K562 (cell line): ENCODE measurements around the gene CENPA. TPM values are rescaled to one million over a fixed set of nuclear protein-coding genes. Genes with fewer than 3 reads are reported as not detected.
A peak's percentile ranks its signal among the peaks of the same experiment; 100 is the strongest.

Experiments
- ATAC-seq: fragments of 200-7000 bp; cut with Tn5 transposase; 3 replicates; pipeline ENCODE4 v1.9.1; 2020; ENCODE audit warnings: moderate library complexity
- BruUV-seq: library from RNA; stranded (reverse); fragments of 400-500 nt; replicated peaks from 2 replicates; lab custom pipeline; 2021; lab: Mats Ljungman, UMichigan
- CTCF ChIA-PET: fragments of 300-600 bp; formaldehyde crosslinking; extraction: SDS; loops from one replicate; lab custom pipeline; 2021; ENCODE audit warnings: low intra/inter-chr PET ratio; lab: Yijun Ruan, JAX
- POLR2A ChIA-PET: fragments of 300-600, 350-650 bp; sonication (Branson Sonifier 250); formaldehyde crosslinking; extraction: SDS; loops from one replicate; lab custom pipeline; 2021; ENCODE audit warnings: antibody characterized with exemption, inconsistent platforms; lab: Yijun Ruan, JAX
- DNase-seq, 4 experiments: peaks; one replicate each; pipeline versions ENCODE4 v3.0.0 to v3.0.0-alpha.2; 2011 to 2018; ENCODE audit warnings: low spot score in 3 of 4, mixed read lengths in 3 of 4; ENCODE audit errors: extremely low read depth in 1 of 4
- FAIRE-seq: peaks from 2 replicates; lab custom pipeline; 2011; peaks lifted over from hg19 to GRCh38; lab: Jason Lieb, UNC
- H2AFZ ChIP-seq: 2 replicates; pipeline ENCODE4 v1.6.0; 2011; ENCODE audit warnings: low read depth, low read length, control low read depth, inconsistent platforms
- H3K27ac ChIP-seq: fragments of 200-600 bp; 3 replicates; pipeline ENCODE4 v1.8.0; 2011; ENCODE audit warnings: low read depth, mild to moderate bottlenecking, control low read depth, inconsistent platforms, low read length, moderate library complexity, mixed read lengths; ENCODE audit errors: extremely low read depth
- H3K27me3 ChIP-seq, 2 experiments: fragments of 300-600 bp in 1 of 2; 2 replicates in 1 of 2; 3 replicates in 1 of 2; pipeline versions ENCODE4 v1.6.0 to v1.8.0; 2011; ENCODE audit warnings: inconsistent platforms in 2 of 2, low read length in 2 of 2, mild to moderate bottlenecking in 1 of 2, mixed read lengths in 1 of 2, moderate library complexity in 1 of 2; ENCODE audit not compliant: control insufficient read depth in 2 of 2, insufficient read depth in 2 of 2
- H3K36me3 ChIP-seq: fragments of 300-600 bp; 3 replicates; pipeline ENCODE4 v1.8.0; 2011; ENCODE audit warnings: mild to moderate bottlenecking, low read length, inconsistent platforms; ENCODE audit not compliant: control insufficient read depth, insufficient read depth
- H3K4me1 ChIP-seq, 2 experiments: fragments of 200-600 bp in 1 of 2; replicated peaks in 1 of 2; 2 replicates in 1 of 2; 3 replicates in 1 of 2; pipeline versions ENCODE4 v1.5.1 to v1.8.0; 2011; ENCODE audit warnings: inconsistent platforms in 2 of 2, low read length in 2 of 2, mild to moderate bottlenecking in 1 of 2, mixed read lengths in 1 of 2, moderate library complexity in 1 of 2; ENCODE audit not compliant: control insufficient read depth in 2 of 2, insufficient read depth in 2 of 2
- H3K4me2 ChIP-seq: 2 replicates; pipeline ENCODE4 v1.6.1; 2011; ENCODE audit warnings: low read length, control low read depth, inconsistent platforms, mixed read lengths; ENCODE audit not compliant: insufficient read depth
- H3K4me3 ChIP-seq: fragments of 200-600 bp; sonication (generic), shearing (Covaris generic); 2 replicates; pipeline ENCODE4 v1.5.1; 2016; ENCODE audit warnings: control low read depth, inconsistent platforms
- H3K79me2 ChIP-seq: fragments of 200-600 bp; 3 replicates; pipeline ENCODE4 v1.8.0; 2011; ENCODE audit warnings: low read length, inconsistent platforms; ENCODE audit not compliant: control insufficient read depth, insufficient read depth
- H3K9ac ChIP-seq, 2 experiments: 2 replicates each; pipeline versions ENCODE4 v1.6.0 to v1.6.1; 2011; ENCODE audit warnings: low read depth in 2 of 2, low read length in 2 of 2, control low read depth in 1 of 2, inconsistent platforms in 1 of 2, mild to moderate bottlenecking in 1 of 2, mixed read lengths in 1 of 2; ENCODE audit not compliant: insufficient read depth in 1 of 2
- H3K9me1 ChIP-seq: one replicate; pipeline ENCODE4 v1.6.0; 2011; ENCODE audit warnings: inconsistent platforms, mild to moderate bottlenecking, low read length, moderate library complexity; ENCODE audit not compliant: control insufficient read depth, insufficient read depth
- H3K9me3 ChIP-seq: replicated peaks from 2 replicates; pipeline ENCODE4 v1.5.1; 2011; ENCODE audit warnings: low read depth, low read length, inconsistent platforms; ENCODE audit not compliant: control insufficient read depth, insufficient read depth
- H4K20me1 ChIP-seq: replicated peaks from 2 replicates; pipeline ENCODE4 v1.6.1; 2011; ENCODE audit warnings: low read length, inconsistent platforms, mixed read lengths; ENCODE audit not compliant: control insufficient read depth, insufficient read depth
- CTCFL ChIP-seq: IDR thresholded peaks from 2 replicates; pipeline ENCODE4 v1.6.1; 2011; ENCODE audit warnings: borderline replicate concordance, low read depth, mild to moderate bottlenecking, moderate library complexity, low read length; ENCODE audit not compliant: insufficient read depth, poor library complexity, severe bottlenecking
- DLX4 ChIP-seq: fragments of 250-450 bp; sonication (Bioruptor Pico); IDR thresholded peaks from 2 replicates; pipeline ENCODE4 v1.6.1; 2021; ENCODE audit warnings: mild to moderate bottlenecking
- FOXM1 ChIP-seq, 2 experiments: fragments of 450-650 bp in 1 of 2; sonication (generic) in 1 of 2; formaldehyde crosslinking in 1 of 2; IDR thresholded peaks; 2 replicates each; pipeline versions ENCODE4 v1.6.1 to v1.9.0; 2017 to 2022; ENCODE audit warnings: low read depth in 2 of 2, mild to moderate bottlenecking in 2 of 2, missing genetic modification reagents in 1 of 2, moderate library complexity in 1 of 2
- KLF10 ChIP-seq: fragments of 250-450 bp; sonication (Bioruptor Pico); IDR thresholded peaks from 2 replicates; pipeline ENCODE4 v1.6.1; 2021; ENCODE audit warnings: matching md5 sums
- NCOR1 ChIP-seq: fragments of 450-650 bp; IDR thresholded peaks from 2 replicates; pipeline ENCODE4 v1.6.1; 2016; ENCODE audit warnings: mild to moderate bottlenecking, moderate library complexity
- NFIC ChIP-seq: fragments of 450-650 bp; IDR thresholded peaks from 2 replicates; pipeline ENCODE4 v1.6.1; 2017; ENCODE audit warnings: mild to moderate bottlenecking, inconsistent platforms
- PHF20 ChIP-seq: fragments of 450-650 bp; IDR thresholded peaks from 2 replicates; pipeline ENCODE4 v1.6.1; 2018; ENCODE audit not compliant: partially characterized antibody
- SPI1 ChIP-seq: IDR thresholded peaks from 2 replicates; pipeline ENCODE4 v1.6.1; 2011; ENCODE audit warnings: low read depth, low read length, control low read depth, borderline replicate concordance
- ZBTB1 ChIP-seq: sonication (generic); formaldehyde crosslinking; IDR thresholded peaks from 2 replicates; pipeline ENCODE4 v1.8.1; 2023; ENCODE audit warnings: missing genetic modification reagents, low read depth, mild to moderate bottlenecking, borderline replicate concordance
- ZNF12 ChIP-seq: sonication (generic); formaldehyde crosslinking; IDR thresholded peaks from 2 replicates; pipeline ENCODE4 v1.4.0; 2020; ENCODE audit warnings: mild to moderate bottlenecking, missing genetic modification reagents
- ZNF274 ChIP-seq: IDR thresholded peaks from 2 replicates; pipeline ENCODE4 v1.6.1; 2011; ENCODE audit warnings: low read depth, mild to moderate bottlenecking, low read length, moderate library complexity, borderline replicate concordance
- ZNF644 ChIP-seq: fragments of 200-800 bp; sonication (Bioruptor generic); IDR thresholded peaks from 2 replicates; pipeline ENCODE4 v1.6.1; 2016; ENCODE audit warnings: low read depth, missing genetic modification characterization, missing compliant biosample characterization
- WGBS: fragments of 100-300 bp; shearing (Covaris generic); methylation state at CpG from one replicate; pipeline ENCODE4 v1.1.6; 2016; ENCODE audit warnings: low coverage, mixed read lengths; ENCODE audit not compliant: insufficient coverage; ENCODE audit errors: missing lambda C conversion rate; 5-methylcytosine and 5-hydroxymethylcytosine counted together
- in situ Hi-C: fragments of 300-500 bp; cut with MboI; formaldehyde crosslinking; loops from 4 replicates; pipeline ENCODE4 v1.15.0; 2018; ENCODE audit warnings: inconsistent platforms, mixed read lengths
- intact Hi-C: fragments of 100-400 bp; cut with micrococcal nuclease; formaldehyde crosslinking; loops from 2 replicates; pipeline ENCODE4 v1.14.2; 2022
- polyA plus RNA-seq, 8 experiments: library from polyadenylated mRNA; depleted of rRNA in 4 of 8; stranded (reverse) in 5 of 8; unstranded in 3 of 8; fragments of >200 nt; fragmentation: Nextera tagmentation in 2 of 8; fragmentation: Illumina TruSeq in 1 of 8; extraction: Ambion mirVana in 2 of 8; extraction: Trizol in 1 of 8; gene quantifications; 2 replicates each; pipeline versions ENCODE4 v1.2.1 to v1.2.3, GENCODE V29; 2011 to 2014; ENCODE audit warnings: inconsistent platforms in 1 of 8, missing spikeins in 1 of 8
- total RNA-seq, 7 experiments: library from RNA; depleted of rRNA in 6 of 7; stranded (reverse); fragments of >200 nt in 6 of 7; fragmentation: Illumina TruSeq in 2 of 7; extraction: Trizol in 2 of 7; gene quantifications; 2 replicates each; pipeline versions ENCODE4 v1.2.1 to v1.2.3, GENCODE V29; 2011 to 2021; ENCODE audit warnings: low replicate concordance in 1 of 7
- TF ChIP-seq, protein P1 (sequence below): fragments of 200-800 bp; sonication (Bioruptor generic); IDR thresholded peaks from 2 replicates; pipeline ENCODE4 v1.6.1; 2016; ENCODE audit warnings: missing genetic modification characterization, missing compliant biosample characterization

The CENPA gene
- total and polyA plus RNA-seq, 9 of the 15 experiments (the other 6 are each of a cell fraction or from before 2014, with no cell fraction given) = 11.3 to 61.7 (median 44.7) TPM

GRCh38 chr2:26770986-26771586 lies 14.8 kb upstream of the CENPA start:
- ChIA-PET CTCF (interaction anchor here (0.5 to 0.6 kb wide), 2 partner anchors 356 to 1237 kb away, joined by 3 to 4 read pairs; no protein-coding TSS in a partner anchor), POLR2A (interaction anchor here (1.0 to 3.6 kb wide), 3 partner anchors 11 to 16 kb away, joined by 4 to 18 read pairs (median 9); no protein-coding TSS in a partner anchor)
- peak in 3 of 4 experiments; percentile 70 to 77 (median 72) for DNase-seq
- Histone ChIP-seq H3K27ac (peak overlapping the region; percentile 58), H3K9ac (peak overlapping the region in 1 of 2 experiments; percentile 79; a peak in 2 of 4 replicates), H3K9me1 (peaks cover 2% of the 10 kb centered on the region), H3K4me3 (no peak overlapping the region), H2AFZ (no peak overlapping the region), H3K9me3 (no peaks in the 10 kb centered on the region), H3K36me3 (peaks cover 68% of the 10 kb centered on the region; the same call in 2 of the 3 replicates), H3K27me3 (no peaks in the 10 kb centered on the region), H4K20me1 (peaks cover 4% of the 10 kb centered on the region; the same call in 1 of the 2 replicates), H3K4me1 (peaks cover 60 to 62% of the 10 kb centered on the region in 2 experiments), H3K79me2 (peaks cover 76% of the 10 kb centered on the region), H3K4me2 (no peak overlapping the region; the same call in 1 of the 2 replicates)
- ATAC-seq = peak; percentile 61
- in situ Hi-C loops (no loop called here), intact Hi-C loops (no loop called here)
- no peak for FAIRE-seq
- BruUV-seq = no TSS peak
- 45% methylated on average over 6 of the region's 6 CpGs for WGBS
- TF ChIP-seq FOXM1 (IDR thresholded peaks at IDR 0.05; ENCODE audit: low read depth) (no peak), FOXM1 (CRISPR knock-in tag; IDR thresholded peaks at IDR 0.05; ENCODE audit: low read depth) (no peak), ZNF12 (CRISPR knock-in tag) (no peak), DLX4 (no peak), NCOR1 (no peak), SPI1 (no peak), ZBTB1 (CRISPR knock-in tag) (no peak), PHF20 (no peak), KLF10 (no peak), ZNF274 (no peak), CTCFL (peak; percentile 58), NFIC (peak; percentile 67), ZNF644 (tag) (no peak)
- TF ChIP-seq, protein P1, sequence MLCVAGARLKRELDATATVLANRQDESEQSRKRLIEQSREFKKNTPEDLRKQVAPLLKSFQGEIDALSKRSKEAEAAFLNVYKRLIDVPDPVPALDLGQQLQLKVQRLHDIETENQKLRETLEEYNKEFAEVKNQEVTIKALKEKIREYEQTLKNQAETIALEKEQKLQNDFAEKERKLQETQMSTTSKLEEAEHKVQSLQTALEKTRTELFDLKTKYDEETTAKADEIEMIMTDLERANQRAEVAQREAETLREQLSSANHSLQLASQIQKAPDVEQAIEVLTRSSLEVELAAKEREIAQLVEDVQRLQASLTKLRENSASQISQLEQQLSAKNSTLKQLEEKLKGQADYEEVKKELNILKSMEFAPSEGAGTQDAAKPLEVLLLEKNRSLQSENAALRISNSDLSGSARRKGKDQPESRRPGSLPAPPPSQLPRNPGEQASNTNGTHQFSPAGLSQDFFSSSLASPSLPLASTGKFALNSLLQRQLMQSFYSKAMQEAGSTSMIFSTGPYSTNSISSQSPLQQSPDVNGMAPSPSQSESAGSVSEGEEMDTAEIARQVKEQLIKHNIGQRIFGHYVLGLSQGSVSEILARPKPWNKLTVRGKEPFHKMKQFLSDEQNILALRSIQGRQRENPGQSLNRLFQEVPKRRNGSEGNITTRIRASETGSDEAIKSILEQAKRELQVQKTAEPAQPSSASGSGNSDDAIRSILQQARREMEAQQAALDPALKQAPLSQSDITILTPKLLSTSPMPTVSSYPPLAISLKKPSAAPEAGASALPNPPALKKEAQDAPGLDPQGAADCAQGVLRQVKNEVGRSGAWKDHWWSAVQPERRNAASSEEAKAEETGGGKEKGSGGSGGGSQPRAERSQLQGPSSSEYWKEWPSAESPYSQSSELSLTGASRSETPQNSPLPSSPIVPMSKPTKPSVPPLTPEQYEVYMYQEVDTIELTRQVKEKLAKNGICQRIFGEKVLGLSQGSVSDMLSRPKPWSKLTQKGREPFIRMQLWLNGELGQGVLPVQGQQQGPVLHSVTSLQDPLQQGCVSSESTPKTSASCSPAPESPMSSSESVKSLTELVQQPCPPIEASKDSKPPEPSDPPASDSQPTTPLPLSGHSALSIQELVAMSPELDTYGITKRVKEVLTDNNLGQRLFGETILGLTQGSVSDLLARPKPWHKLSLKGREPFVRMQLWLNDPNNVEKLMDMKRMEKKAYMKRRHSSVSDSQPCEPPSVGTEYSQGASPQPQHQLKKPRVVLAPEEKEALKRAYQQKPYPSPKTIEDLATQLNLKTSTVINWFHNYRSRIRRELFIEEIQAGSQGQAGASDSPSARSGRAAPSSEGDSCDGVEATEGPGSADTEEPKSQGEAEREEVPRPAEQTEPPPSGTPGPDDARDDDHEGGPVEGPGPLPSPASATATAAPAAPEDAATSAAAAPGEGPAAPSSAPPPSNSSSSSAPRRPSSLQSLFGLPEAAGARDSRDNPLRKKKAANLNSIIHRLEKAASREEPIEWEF (CRISPR knock-in tag) = no peak
